Measurements from ENCODE around the gene ABI3BP. TPM values are rescaled to one million over a fixed set of nuclear protein-coding genes. Genes with fewer than 3 reads are reported as not detected.

Gene ABI3BP
- total RNA-seq, 1 experiment from 2014 or later: 0.74 TPM

DNA sequence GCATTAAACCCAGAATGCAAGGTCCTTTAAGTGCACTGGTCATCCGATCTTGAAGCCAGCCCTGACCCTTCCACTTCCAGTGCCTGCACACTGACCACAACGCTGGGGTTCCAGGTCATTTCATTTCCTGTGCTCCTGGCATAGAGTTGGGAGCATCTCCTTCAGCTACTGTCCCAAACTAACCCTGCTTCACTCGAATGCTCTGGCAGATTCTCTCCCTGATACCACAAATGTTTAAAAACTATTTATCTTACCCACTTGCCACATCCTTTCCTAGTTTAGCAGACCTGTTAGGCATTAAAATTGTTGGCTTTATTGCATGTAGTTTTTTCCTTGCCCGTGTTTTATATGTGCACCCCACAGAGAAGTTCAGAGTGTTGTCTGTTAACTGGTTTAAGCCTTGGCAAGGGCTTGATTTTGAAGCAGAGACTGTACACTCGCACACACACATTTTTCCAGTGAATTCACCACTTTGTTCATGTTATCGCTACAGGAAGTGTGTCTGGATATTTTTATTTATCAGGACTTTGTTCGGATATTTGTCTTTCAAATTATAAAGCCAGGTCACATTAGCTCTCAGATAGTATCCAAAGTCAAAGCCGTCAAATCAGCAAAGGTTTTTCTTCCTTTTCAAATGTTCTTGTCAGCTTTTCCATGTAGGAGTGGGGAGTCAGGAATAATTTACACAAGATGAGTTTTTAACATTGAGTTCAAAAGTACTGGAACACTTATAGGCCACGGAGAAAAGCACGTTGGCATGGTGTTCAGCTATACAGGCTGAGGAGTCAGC is 77.3 kb downstream of the ABI3BP start (continued):
- TF ChIP-seq GABPB1 (CRISPR knock-in tag; IDR thresholded peaks at IDR 0.05): no peak
- TF ChIP-seq PRRX2 (CRISPR knock-in tag; IDR thresholded peaks at IDR 0.05): no peak
- TF ChIP-seq MYBL2 (CRISPR knock-in tag; IDR thresholded peaks at IDR 0.05): no peak

DNA sequence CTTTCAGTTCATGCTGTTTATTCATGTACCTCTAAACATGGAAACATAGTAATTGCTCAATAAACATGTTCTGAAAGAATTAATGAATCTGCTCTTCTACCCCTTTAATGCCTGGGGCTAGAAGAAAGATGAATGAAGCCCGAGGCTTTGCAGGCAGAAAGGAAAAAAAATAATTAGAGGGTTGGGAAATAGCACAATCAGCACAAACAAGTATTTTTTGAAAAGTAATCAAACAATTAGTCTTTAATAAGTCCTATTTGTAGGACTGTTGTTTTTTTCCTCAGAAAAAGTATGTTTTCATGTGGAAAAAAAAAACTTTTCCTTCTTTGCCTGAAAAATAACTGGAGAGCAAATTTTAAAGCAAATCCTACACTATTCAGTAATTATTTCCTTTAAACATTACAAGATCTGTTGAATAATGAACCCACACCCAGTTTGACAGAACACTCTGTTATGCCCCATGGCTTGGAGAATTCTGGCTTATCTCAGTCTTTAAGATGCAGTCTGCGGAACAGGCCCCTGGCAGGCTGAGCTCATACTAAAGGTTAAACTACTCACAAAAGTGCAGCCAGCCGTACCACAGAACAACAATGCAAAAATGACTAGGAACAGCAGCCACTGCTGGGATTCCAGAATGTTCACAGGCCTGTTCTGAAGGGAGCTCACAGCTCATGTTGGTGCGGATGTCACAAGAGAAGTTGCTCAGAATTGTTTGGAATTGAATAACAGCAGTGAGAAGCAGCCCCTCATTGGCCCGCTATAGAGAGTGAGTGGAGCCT is 79.2 kb downstream of the ABI3BP start:
- ChIA-PET POLR2A (no interaction called here), CTCF (no interaction called here)
- DNase-seq (ENCODE audit: low spot score) (no peak), ATAC-seq (no peak)
- H3K27me3 Mint-ChIP-seq (ENCODE audit: low read depth): no peaks in the 10 kb centered on the region
- no peak overlapping the region for H3K27ac Mint-ChIP-seq
- TF ChIP-seq CBFB (CRISPR knock-in tag; IDR thresholded peaks at IDR 0.05; ENCODE audit: low read depth) (no peak), ATF1 (CRISPR knock-in tag; IDR thresholded peaks at IDR 0.05) (no peak), NFATC4 (CRISPR knock-in tag; IDR thresholded peaks at IDR 0.05) (no peak), ZNF232 (CRISPR knock-in tag; IDR thresholded peaks at IDR 0.05) (no peak), IRF2 (CRISPR knock-in tag; IDR thresholded peaks at IDR 0.05; ENCODE audit: borderline replicate concordance, low read depth) (no peak), GRHL2 (CRISPR knock-in tag; IDR thresholded peaks at IDR 0.05; ENCODE audit: insufficient replicate concordance, severe bottlenecking) (no peak), MYBL2 (CRISPR knock-in tag; IDR thresholded peaks at IDR 0.05) (no peak), EMX1 (CRISPR knock-in tag; IDR thresholded peaks at IDR 0.05) (no peak)
- TF ChIP-seq, protein P1, sequence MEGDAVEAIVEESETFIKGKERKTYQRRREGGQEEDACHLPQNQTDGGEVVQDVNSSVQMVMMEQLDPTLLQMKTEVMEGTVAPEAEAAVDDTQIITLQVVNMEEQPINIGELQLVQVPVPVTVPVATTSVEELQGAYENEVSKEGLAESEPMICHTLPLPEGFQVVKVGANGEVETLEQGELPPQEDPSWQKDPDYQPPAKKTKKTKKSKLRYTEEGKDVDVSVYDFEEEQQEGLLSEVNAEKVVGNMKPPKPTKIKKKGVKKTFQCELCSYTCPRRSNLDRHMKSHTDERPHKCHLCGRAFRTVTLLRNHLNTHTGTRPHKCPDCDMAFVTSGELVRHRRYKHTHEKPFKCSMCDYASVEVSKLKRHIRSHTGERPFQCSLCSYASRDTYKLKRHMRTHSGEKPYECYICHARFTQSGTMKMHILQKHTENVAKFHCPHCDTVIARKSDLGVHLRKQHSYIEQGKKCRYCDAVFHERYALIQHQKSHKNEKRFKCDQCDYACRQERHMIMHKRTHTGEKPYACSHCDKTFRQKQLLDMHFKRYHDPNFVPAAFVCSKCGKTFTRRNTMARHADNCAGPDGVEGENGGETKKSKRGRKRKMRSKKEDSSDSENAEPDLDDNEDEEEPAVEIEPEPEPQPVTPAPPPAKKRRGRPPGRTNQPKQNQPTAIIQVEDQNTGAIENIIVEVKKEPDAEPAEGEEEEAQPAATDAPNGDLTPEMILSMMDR (IDR thresholded peaks at IDR 0.05): no peak
- TF ChIP-seq, protein P2, sequence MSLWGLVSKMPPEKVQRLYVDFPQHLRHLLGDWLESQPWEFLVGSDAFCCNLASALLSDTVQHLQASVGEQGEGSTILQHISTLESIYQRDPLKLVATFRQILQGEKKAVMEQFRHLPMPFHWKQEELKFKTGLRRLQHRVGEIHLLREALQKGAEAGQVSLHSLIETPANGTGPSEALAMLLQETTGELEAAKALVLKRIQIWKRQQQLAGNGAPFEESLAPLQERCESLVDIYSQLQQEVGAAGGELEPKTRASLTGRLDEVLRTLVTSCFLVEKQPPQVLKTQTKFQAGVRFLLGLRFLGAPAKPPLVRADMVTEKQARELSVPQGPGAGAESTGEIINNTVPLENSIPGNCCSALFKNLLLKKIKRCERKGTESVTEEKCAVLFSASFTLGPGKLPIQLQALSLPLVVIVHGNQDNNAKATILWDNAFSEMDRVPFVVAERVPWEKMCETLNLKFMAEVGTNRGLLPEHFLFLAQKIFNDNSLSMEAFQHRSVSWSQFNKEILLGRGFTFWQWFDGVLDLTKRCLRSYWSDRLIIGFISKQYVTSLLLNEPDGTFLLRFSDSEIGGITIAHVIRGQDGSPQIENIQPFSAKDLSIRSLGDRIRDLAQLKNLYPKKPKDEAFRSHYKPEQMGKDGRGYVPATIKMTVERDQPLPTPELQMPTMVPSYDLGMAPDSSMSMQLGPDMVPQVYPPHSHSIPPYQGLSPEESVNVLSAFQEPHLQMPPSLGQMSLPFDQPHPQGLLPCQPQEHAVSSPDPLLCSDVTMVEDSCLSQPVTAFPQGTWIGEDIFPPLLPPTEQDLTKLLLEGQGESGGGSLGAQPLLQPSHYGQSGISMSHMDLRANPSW (CRISPR knock-in tag; conservative IDR thresholded peaks at IDR 0.05; ENCODE audit: low read depth): no peak
- TF ChIP-seq, protein P3, sequence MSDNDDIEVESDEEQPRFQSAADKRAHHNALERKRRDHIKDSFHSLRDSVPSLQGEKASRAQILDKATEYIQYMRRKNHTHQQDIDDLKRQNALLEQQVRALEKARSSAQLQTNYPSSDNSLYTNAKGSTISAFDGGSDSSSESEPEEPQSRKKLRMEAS (CRISPR knock-in tag; IDR thresholded peaks at IDR 0.05): no peak
- TF ChIP-seq, protein P4, sequence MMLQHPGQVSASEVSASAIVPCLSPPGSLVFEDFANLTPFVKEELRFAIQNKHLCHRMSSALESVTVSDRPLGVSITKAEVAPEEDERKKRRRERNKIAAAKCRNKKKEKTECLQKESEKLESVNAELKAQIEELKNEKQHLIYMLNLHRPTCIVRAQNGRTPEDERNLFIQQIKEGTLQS (CRISPR knock-in tag; conservative IDR thresholded peaks at IDR 0.05): no peak
- TF ChIP-seq, protein P5, sequence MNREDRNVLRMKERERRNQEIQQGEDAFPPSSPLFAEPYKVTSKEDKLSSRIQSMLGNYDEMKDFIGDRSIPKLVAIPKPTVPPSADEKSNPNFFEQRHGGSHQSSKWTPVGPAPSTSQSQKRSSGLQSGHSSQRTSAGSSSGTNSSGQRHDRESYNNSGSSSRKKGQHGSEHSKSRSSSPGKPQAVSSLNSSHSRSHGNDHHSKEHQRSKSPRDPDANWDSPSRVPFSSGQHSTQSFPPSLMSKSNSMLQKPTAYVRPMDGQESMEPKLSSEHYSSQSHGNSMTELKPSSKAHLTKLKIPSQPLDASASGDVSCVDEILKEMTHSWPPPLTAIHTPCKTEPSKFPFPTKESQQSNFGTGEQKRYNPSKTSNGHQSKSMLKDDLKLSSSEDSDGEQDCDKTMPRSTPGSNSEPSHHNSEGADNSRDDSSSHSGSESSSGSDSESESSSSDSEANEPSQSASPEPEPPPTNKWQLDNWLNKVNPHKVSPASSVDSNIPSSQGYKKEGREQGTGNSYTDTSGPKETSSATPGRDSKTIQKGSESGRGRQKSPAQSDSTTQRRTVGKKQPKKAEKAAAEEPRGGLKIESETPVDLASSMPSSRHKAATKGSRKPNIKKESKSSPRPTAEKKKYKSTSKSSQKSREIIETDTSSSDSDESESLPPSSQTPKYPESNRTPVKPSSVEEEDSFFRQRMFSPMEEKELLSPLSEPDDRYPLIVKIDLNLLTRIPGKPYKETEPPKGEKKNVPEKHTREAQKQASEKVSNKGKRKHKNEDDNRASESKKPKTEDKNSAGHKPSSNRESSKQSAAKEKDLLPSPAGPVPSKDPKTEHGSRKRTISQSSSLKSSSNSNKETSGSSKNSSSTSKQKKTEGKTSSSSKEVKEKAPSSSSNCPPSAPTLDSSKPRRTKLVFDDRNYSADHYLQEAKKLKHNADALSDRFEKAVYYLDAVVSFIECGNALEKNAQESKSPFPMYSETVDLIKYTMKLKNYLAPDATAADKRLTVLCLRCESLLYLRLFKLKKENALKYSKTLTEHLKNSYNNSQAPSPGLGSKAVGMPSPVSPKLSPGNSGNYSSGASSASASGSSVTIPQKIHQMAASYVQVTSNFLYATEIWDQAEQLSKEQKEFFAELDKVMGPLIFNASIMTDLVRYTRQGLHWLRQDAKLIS (CRISPR knock-in tag; IDR thresholded peaks at IDR 0.05; ENCODE audit: borderline replicate concordance): no peak
- TF ChIP-seq, protein P6, sequence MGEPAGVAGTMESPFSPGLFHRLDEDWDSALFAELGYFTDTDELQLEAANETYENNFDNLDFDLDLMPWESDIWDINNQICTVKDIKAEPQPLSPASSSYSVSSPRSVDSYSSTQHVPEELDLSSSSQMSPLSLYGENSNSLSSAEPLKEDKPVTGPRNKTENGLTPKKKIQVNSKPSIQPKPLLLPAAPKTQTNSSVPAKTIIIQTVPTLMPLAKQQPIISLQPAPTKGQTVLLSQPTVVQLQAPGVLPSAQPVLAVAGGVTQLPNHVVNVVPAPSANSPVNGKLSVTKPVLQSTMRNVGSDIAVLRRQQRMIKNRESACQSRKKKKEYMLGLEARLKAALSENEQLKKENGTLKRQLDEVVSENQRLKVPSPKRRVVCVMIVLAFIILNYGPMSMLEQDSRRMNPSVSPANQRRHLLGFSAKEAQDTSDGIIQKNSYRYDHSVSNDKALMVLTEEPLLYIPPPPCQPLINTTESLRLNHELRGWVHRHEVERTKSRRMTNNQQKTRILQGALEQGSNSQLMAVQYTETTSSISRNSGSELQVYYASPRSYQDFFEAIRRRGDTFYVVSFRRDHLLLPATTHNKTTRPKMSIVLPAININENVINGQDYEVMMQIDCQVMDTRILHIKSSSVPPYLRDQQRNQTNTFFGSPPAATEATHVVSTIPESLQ (CRISPR knock-in tag; IDR thresholded peaks at IDR 0.05): no peak
- 0 out of 2 replicates have a peak, but pooled peaks cover under 1% of the 10 kb centered on the region for H3K36me3 Mint-ChIP-seq
- no peak overlapping the region for H3K4me3 Mint-ChIP-seq
- H3K4me1 Mint-ChIP-seq: peaks cover 16% of the 10 kb centered on the region
- peaks cover 7% of the 10 kb centered on the region for H3K9me3 Mint-ChIP-seq
